HCT116 (cell line): ENCODE results near the gene CPS1. TPM values are rescaled to one million over a fixed set of nuclear protein-coding genes. Genes with fewer than 3 reads are reported as not detected.

Experiments
- ATAC-seq: fragments of 200-7000 bp; cut with Tn5 transposase; 2 replicates; pipeline ENCODE4 v1.9.1; 2020; ENCODE audit warnings: mild to moderate bottlenecking, moderate library complexity
- BruUV-seq: library from RNA; stranded (reverse); fragments of 400-500 nt; replicated peaks from 2 replicates; lab custom pipeline; 2021; lab: Mats Ljungman, UMichigan
- CTCF ChIA-PET: fragments of 300-600 bp; sonication (Branson Sonifier 250); formaldehyde crosslinking; loops from one replicate; lab custom pipeline; 2021; ENCODE audit warnings: antibody characterized with exemption; lab: Charles Lee
- POLR2A ChIA-PET: fragments of 300-600, 350-600 bp; sonication (Branson Sonifier 250); formaldehyde crosslinking; loops from one replicate; lab custom pipeline; 2021; ENCODE audit warnings: antibody characterized with exemption; lab: Charles Lee
- RAD21 ChIA-PET, 2 experiments: fragments of 300-600 bp; sonication (Branson Sonifier 250); formaldehyde crosslinking; loops; one replicate each; lab custom pipeline; 2023; ENCODE audit warnings: low total read pairs in 2 of 2; ENCODE audit not compliant: uncharacterized antibody in 2 of 2, unreplicated experiment in 2 of 2, low non-redundant PET in 1 of 2; lab: Charles Lee
- DNase-seq: peaks from one replicate; pipeline ENCODE4 v3.0.0-alpha.2; 2010; ENCODE audit warnings: low read depth, low spot score
- H2AFZ ChIP-seq: fragments of 200-600 bp; shearing (Covaris generic), sonication (generic); 2 replicates; pipeline ENCODE4 v1.6.1; 2017; ENCODE audit warnings: low read depth, mixed run types, mixed read lengths, antibody characterized with exemption, low read length; ENCODE audit not compliant: poor library complexity, severe bottlenecking
- H3K27ac ChIP-seq: 2 replicates; pipeline ENCODE4 v1.5.1; 2012; ENCODE audit warnings: low read depth, low read length
- H3K27me3 ChIP-seq: fragments of 200-600 bp; sonication (generic); 2 replicates; pipeline ENCODE4 v1.6.1; 2016; ENCODE audit warnings: mixed run types, low read length, mixed read lengths; ENCODE audit not compliant: insufficient read depth
- H3K36me3 ChIP-seq, 2 experiments: fragments of 200-500 bp in 1 of 2; fragments of 200-600 bp in 1 of 2; sonication (Bioruptor generic) in 1 of 2; sonication (generic) in 1 of 2; 2 replicates each; pipeline versions ENCODE4 v1.5.1 to v1.6.1; 2014 to 2016; ENCODE audit warnings: low read length in 2 of 2, inconsistent platforms in 1 of 2, mixed read lengths in 1 of 2, mixed run types in 1 of 2; ENCODE audit not compliant: insufficient read depth in 2 of 2, control insufficient read depth in 1 of 2
- H3K4me1 ChIP-seq, 2 experiments: fragments of 200-600 bp in 1 of 2; sonication (generic) in 1 of 2; 2 replicates each; pipeline versions ENCODE4 v1.5.1 to v1.6.1; 2012 to 2017; ENCODE audit warnings: low read length in 2 of 2, inconsistent platforms in 1 of 2, mild to moderate bottlenecking in 1 of 2, mixed read lengths in 1 of 2, mixed run types in 1 of 2, moderate library complexity in 1 of 2; ENCODE audit not compliant: insufficient read depth in 2 of 2, control insufficient read depth in 1 of 2
- H3K4me2 ChIP-seq: fragments of 200-600 bp; sonication (generic); 2 replicates; pipeline ENCODE4 v1.6.1; 2017; ENCODE audit warnings: mixed run types, low read length, mixed read lengths
- H3K4me3 ChIP-seq, 2 experiments: fragments of 200-600 bp in 1 of 2; sonication (generic) in 1 of 2; replicated peaks in 1 of 2; 2 replicates each; pipeline ENCODE4 v1.5.1; 2011 to 2016; ENCODE audit warnings: low read length in 2 of 2, control low read depth in 1 of 2, low read depth in 1 of 2, mild to moderate bottlenecking in 1 of 2, mixed read lengths in 1 of 2, mixed run types in 1 of 2
- H3K79me2 ChIP-seq: fragments of 200-600 bp; sonication (generic); 2 replicates; pipeline ENCODE4 v1.6.1; 2017; ENCODE audit warnings: mild to moderate bottlenecking, mixed run types, low read length, moderate library complexity, mixed read lengths; ENCODE audit not compliant: insufficient read depth
- H3K9ac ChIP-seq: fragments of 200-600 bp; sonication (generic); 2 replicates; pipeline ENCODE4 v1.6.1; 2016; ENCODE audit warnings: low read length, mixed read lengths
- H3K9me2 ChIP-seq: fragments of 200-600 bp; sonication (generic), shearing (Covaris generic); 2 replicates; pipeline ENCODE4 v1.6.1; 2017; ENCODE audit warnings: mixed run types, mild to moderate bottlenecking, moderate library complexity; ENCODE audit not compliant: insufficient read depth
- H3K9me3 ChIP-seq, 2 experiments: fragments of 200-500 bp in 1 of 2; fragments of 200-600 bp in 1 of 2; sonication (Bioruptor generic) in 1 of 2; sonication (generic) in 1 of 2; 2 replicates each; pipeline ENCODE4 v1.6.1; 2014 to 2017; ENCODE audit warnings: low read length in 2 of 2, mixed read lengths in 2 of 2, inconsistent platforms in 1 of 2, low read depth in 1 of 2, mild to moderate bottlenecking in 1 of 2, mixed run types in 1 of 2, moderate library complexity in 1 of 2; ENCODE audit not compliant: control insufficient read depth in 1 of 2, insufficient read depth in 1 of 2
- H4K20me1 ChIP-seq: fragments of 200-600 bp; sonication (generic), shearing (Covaris generic); 2 replicates; pipeline ENCODE4 v1.6.1; 2017; ENCODE audit warnings: mixed run types, mild to moderate bottlenecking, moderate library complexity; ENCODE audit not compliant: insufficient read depth
- CBX3 ChIP-seq: IDR thresholded peaks from 2 replicates; pipeline ENCODE4 v1.6.1; 2012; ENCODE audit warnings: low read depth
- EZH2 ChIP-seq: fragments of 200-600 bp; sonication (generic); IDR thresholded peaks from 2 replicates; pipeline ENCODE4 v1.6.1; 2017; ENCODE audit warnings: antibody characterized with exemption, mixed run types
- EZH2phosphoT487 ChIP-seq: fragments of 200-600 bp; IDR thresholded peaks from 2 replicates; pipeline ENCODE4 v1.6.1; 2018; ENCODE audit warnings: antibody characterized with exemption, borderline replicate concordance
- JUND ChIP-seq: IDR thresholded peaks from 2 replicates; pipeline ENCODE4 v1.6.1; 2012
- MAX ChIP-seq: IDR thresholded peaks from 2 replicates; pipeline ENCODE4 v1.6.1; 2012
- RAD21 ChIP-seq: IDR thresholded peaks from 2 replicates; pipeline ENCODE4 v1.6.1; 2012; ENCODE audit warnings: low read depth, mild to moderate bottlenecking
- REST ChIP-seq: IDR thresholded peaks from 2 replicates; pipeline ENCODE4 v1.6.1; 2012; ENCODE audit warnings: low read depth
- ZFX ChIP-seq: fragments of 450-650 bp; IDR thresholded peaks from 2 replicates; pipeline ENCODE4 v1.6.1; 2017
- intact Hi-C: fragments of 100-400 bp; cut with micrococcal nuclease; formaldehyde crosslinking; loops from 2 replicates; pipeline ENCODE4 v1.10.0; 2022
- total RNA-seq: library from RNA; stranded (reverse); gene quantifications from one replicate; pipeline ENCODE4 v1.2.1, GENCODE V29; 2021; ENCODE audit not compliant: unreplicated experiment
- TF ChIP-seq, protein P1 (sequence below): IDR thresholded peaks from 2 replicates; pipeline ENCODE4 v1.6.1; 2011; ENCODE audit warnings: mild to moderate bottlenecking, low read length, moderate library complexity; ENCODE audit not compliant: insufficient replicate concordance; ENCODE audit errors: extremely low read depth
- TF ChIP-seq, protein P2 (sequence below): IDR thresholded peaks from 2 replicates; pipeline ENCODE4 v1.6.1; 2012

Gene CPS1
- total RNA-seq, 1 experiment from 2014 or later = 37.5 TPM

GRCh38 chr2:210616074-210616473 lies 59.7 kb downstream of the CPS1 start:
- Histone ChIP-seq H3K4me3 (no peak overlapping the region), H3K36me3 (no peaks in the 10 kb centered on the region), H3K27ac (no peak overlapping the region), H3K9me3 (no peaks in the 10 kb centered on the region), H4K20me1 (no peaks in the 10 kb centered on the region), H2AFZ (no peak overlapping the region), H3K4me2 (no peak overlapping the region), H3K79me2 (no peaks in the 10 kb centered on the region), H3K27me3 (no peaks in the 10 kb centered on the region), H3K9me2 (no peaks in the 10 kb centered on the region), H3K4me1 (no peaks in the 10 kb centered on the region), H3K9ac (no peak overlapping the region)
- ATAC-seq (no peak), DNase-seq (no peak)
- no TSS peak for BruUV-seq
- CTCF ChIA-PET = no interaction called here
- RAD21 ChIA-PET = no interaction called here
- no peak for TF ChIP-seq JUND
- intact Hi-C loops = loop anchor here (2.0 to 5.0 kb wide), 4 partner anchors 369 to 1951 kb away; no protein-coding TSS in a partner anchor
- POLR2A ChIA-PET = no interaction called here

DNA sequence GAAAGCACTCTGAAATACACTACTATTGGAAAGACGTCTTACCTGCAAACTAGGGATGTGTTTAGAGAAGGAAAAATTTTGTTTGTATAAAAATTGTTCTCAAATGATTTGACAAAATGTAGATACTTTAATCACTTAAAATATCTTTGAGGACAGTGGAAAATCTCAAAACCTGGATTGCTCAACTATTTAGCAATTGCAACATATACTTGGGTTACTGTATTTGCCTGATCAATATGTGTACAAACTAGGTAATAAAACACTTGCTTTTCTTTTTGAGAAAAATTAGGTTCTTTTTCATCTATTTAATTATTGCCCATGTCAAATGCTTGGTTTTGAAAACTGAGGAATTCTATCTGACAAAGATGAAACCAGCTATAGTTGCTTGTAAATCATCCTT lies 60.9 kb downstream of the CPS1 start:
- ATAC-seq = no peak
- BruUV-seq = no TSS peak
- Histone ChIP-seq H3K4me3 (no peak overlapping the region), H3K79me2 (no peaks in the 10 kb centered on the region), H3K9ac (no peak overlapping the region), H3K4me1 (no peaks in the 10 kb centered on the region), H3K27me3 (no peaks in the 10 kb centered on the region), H3K36me3 (no peaks in the 10 kb centered on the region), H3K27ac (no peak overlapping the region), H3K4me2 (no peak overlapping the region), H3K9me3 (no peaks in the 10 kb centered on the region), H2AFZ (no peak overlapping the region), H4K20me1 (no peaks in the 10 kb centered on the region), H3K9me2 (no peaks in the 10 kb centered on the region)
- intact Hi-C loops = loop anchor here (1.0 to 5.0 kb wide), 5 partner anchors 370 to 1950 kb away; no protein-coding TSS in a partner anchor
- no peak for DNase-seq
- POLR2A ChIA-PET = no interaction called here
- CTCF ChIA-PET = interaction anchor here (1.0 to 1.6 kb wide), 3 partner anchors 18 to 1950 kb away, joined by 3 to 7 read pairs (median 6); no protein-coding TSS in a partner anchor
- RAD21 ChIA-PET = no interaction called here
- no peak for TF ChIP-seq EZH2phosphoT487
- no peak for TF ChIP-seq EZH2
- TF ChIP-seq, protein P1, sequence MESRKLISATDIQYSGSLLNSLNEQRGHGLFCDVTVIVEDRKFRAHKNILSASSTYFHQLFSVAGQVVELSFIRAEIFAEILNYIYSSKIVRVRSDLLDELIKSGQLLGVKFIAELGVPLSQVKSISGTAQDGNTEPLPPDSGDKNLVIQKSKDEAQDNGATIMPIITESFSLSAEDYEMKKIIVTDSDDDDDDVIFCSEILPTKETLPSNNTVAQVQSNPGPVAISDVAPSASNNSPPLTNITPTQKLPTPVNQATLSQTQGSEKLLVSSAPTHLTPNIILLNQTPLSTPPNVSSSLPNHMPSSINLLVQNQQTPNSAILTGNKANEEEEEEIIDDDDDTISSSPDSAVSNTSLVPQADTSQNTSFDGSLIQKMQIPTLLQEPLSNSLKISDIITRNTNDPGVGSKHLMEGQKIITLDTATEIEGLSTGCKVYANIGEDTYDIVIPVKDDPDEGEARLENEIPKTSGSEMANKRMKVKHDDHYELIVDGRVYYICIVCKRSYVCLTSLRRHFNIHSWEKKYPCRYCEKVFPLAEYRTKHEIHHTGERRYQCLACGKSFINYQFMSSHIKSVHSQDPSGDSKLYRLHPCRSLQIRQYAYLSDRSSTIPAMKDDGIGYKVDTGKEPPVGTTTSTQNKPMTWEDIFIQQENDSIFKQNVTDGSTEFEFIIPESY = no peak
- TF ChIP-seq CBX3 = no peak
- no peak for TF ChIP-seq MAX
- no peak for TF ChIP-seq JUND
- TF ChIP-seq, protein P2, sequence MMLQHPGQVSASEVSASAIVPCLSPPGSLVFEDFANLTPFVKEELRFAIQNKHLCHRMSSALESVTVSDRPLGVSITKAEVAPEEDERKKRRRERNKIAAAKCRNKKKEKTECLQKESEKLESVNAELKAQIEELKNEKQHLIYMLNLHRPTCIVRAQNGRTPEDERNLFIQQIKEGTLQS = no peak
- no peak for TF ChIP-seq RAD21
- no peak for TF ChIP-seq REST
- TF ChIP-seq ZFX = no peak
